GM06990 (cell line): ENCODE results near the gene CTAG1B.

Experiments used
- DNase-seq: peaks from one replicate; pipeline ENCODE4 v3.0.0-alpha.2; 2011; ENCODE audit not compliant: insufficient read length; ENCODE audit errors: extremely low read depth
- H3K27me3 ChIP-seq: replicated peaks from 2 replicates; pipeline ENCODE4 v1.6.0; 2011; ENCODE audit warnings: low read length; ENCODE audit not compliant: control insufficient read depth, insufficient read depth
- H3K36me3 ChIP-seq: 2 replicates; pipeline ENCODE4 v1.5.1; 2011; ENCODE audit warnings: low read length; ENCODE audit not compliant: control insufficient read depth, insufficient read depth
- H3K4me3 ChIP-seq: replicated peaks from 2 replicates; pipeline ENCODE4 v1.5.1; 2011; ENCODE audit warnings: low read depth, mild to moderate bottlenecking, control low read depth, low read length
- CTCF ChIP-seq: IDR thresholded peaks from 2 replicates; pipeline ENCODE4 v1.5.1; 2011; ENCODE audit warnings: low read length, control low read depth, mild to moderate bottlenecking, inconsistent platforms; ENCODE audit not compliant: insufficient read depth, poor library complexity, severe bottlenecking

Gene CTAG1B

GRCh38 chrX:154603438-154604430, 15.3 kb downstream of the CTAG1B start:
- no peak overlapping the region for H3K4me3 ChIP-seq
- TF ChIP-seq CTCF = no peak
- DNase-seq = no peak
- H3K36me3 ChIP-seq = no peaks in the 10 kb centered on the region
- H3K27me3 ChIP-seq = no peaks in the 10 kb centered on the region; the same call in 1 of the 2 replicates

- no peak for DNase-seq
- H3K27me3 ChIP-seq = no peaks in the 10 kb centered on the region; the same call in 1 of the 2 replicates
- no peak overlapping the region for H3K4me3 ChIP-seq
- no peaks in the 10 kb centered on the region for H3K36me3 ChIP-seq
- TF ChIP-seq CTCF = no peak
Measured at GRCh38 chrX:154602766-154603437, 16.2 kb downstream of the CTAG1B start.

GRCh38 chrX:154602226-154602625, 16.9 kb downstream of the CTAG1B start:
- Histone ChIP-seq H3K4me3 (no peak overlapping the region), H3K36me3 (no peaks in the 10 kb centered on the region), H3K27me3 (no peaks in the 10 kb centered on the region; the same call in 1 of the 2 replicates)
- TF ChIP-seq CTCF = no peak
- no peak for DNase-seq

GRCh38 chrX:154600759-154601374, 18.2 kb downstream of the CTAG1B start:
- no peak overlapping the region for H3K4me3 ChIP-seq
- H3K27me3 ChIP-seq = no peaks in the 10 kb centered on the region; the same call in 1 of the 2 replicates
- no peaks in the 10 kb centered on the region for H3K36me3 ChIP-seq
- no peak for TF ChIP-seq CTCF
- DNase-seq = no peak

- Histone ChIP-seq H3K36me3 (no peaks in the 10 kb centered on the region), H3K4me3 (no peak overlapping the region), H3K27me3 (no peaks in the 10 kb centered on the region; the same call in 1 of the 2 replicates)
- DNase-seq = no peak
- no peak for TF ChIP-seq CTCF
Measured at GRCh38 chrX:154599531-154599930, 19.6 kb downstream of the CTAG1B start.
